B cell (primary cell): ENCODE measurements around the gene SBK2. TPM values are rescaled to one million over a fixed set of nuclear protein-coding genes. Genes with fewer than 3 reads are reported as not detected.
"Not testable (repeated sequence)": the region's sequence is repeated elsewhere in the genome, so short reads cannot be mapped to it uniquely, and the experiment has no call there.

Source experiments
- ATAC-seq: fragments of 200-7000 bp; cut with Tn5 transposase; one replicate; pipeline ENCODE4 v1.10.0; 2021; ENCODE audit warnings: low read depth, mild to moderate bottlenecking, moderate number of reproducible peaks, moderate library complexity
- CTCF ChIA-PET: fragments of 350-600 bp; sonication (Branson Sonifier 250); formaldehyde crosslinking; loops from one replicate; lab custom pipeline; 2021; ENCODE audit warnings: antibody characterized with exemption, inconsistent platforms; lab: Charles Lee
- POLR2A ChIA-PET: fragments of 350-600 bp; sonication (Branson Sonifier 250); formaldehyde crosslinking; loops from one replicate; lab custom pipeline; 2021; ENCODE audit warnings: antibody characterized with exemption; lab: Charles Lee
- DNase-seq: peaks from one replicate; pipeline ENCODE4 v3.0.0; 2013
- H2AFZ ChIP-seq: 2 replicates; pipeline ENCODE4 v1.6.1; 2012; ENCODE audit warnings: mild to moderate bottlenecking, low read depth, low read length; ENCODE audit not compliant: insufficient read depth, poor library complexity, severe bottlenecking
- H3K27ac ChIP-seq, 2 donors: 1 replicate in 1 of 2; 2 replicates in 1 of 2; pipeline ENCODE4 v1.5.1; 2012 to 2013; ENCODE audit warnings: low read length in 2 of 2, mild to moderate bottlenecking in 2 of 2, moderate library complexity in 1 of 2
- H3K27me3 ChIP-seq, 4 experiments: fragments of 200-600 bp in 1 of 4; sonication (generic) in 1 of 4; replicated peaks in 1 of 4; 1 replicate in 2 of 4; 2 replicates in 2 of 4; pipeline versions ENCODE4 v1.6.1 to v1.7.0; 2013 to 2016; ENCODE audit warnings: low read length in 3 of 4, mild to moderate bottlenecking in 2 of 4, mixed read lengths in 1 of 4, moderate library complexity in 1 of 4; ENCODE audit not compliant: insufficient read depth in 4 of 4, control insufficient read depth in 3 of 4; ENCODE audit errors: control extremely low read depth in 1 of 4
- H3K36me3 ChIP-seq, 2 experiments: replicated peaks in 1 of 2; 1 replicate in 1 of 2; 2 replicates in 1 of 2; pipeline versions ENCODE4 v1.6.1 to v1.7.1; 2013; ENCODE audit warnings: low read length in 1 of 2; ENCODE audit not compliant: insufficient read depth in 2 of 2, control insufficient read depth in 1 of 2; ENCODE audit errors: control extremely low read depth in 1 of 2, extremely low read depth in 1 of 2
- H3K4me1 ChIP-seq, 2 donors: fragments of 200-600 bp in 1 of 2; sonication (generic) in 1 of 2; 1 replicate in 1 of 2; 2 replicates in 1 of 2; pipeline versions ENCODE4 v1.5.1 to v1.6.1; 2013 to 2017; ENCODE audit warnings: low read length in 2 of 2; ENCODE audit not compliant: control insufficient read depth in 2 of 2, insufficient read depth in 2 of 2
- H3K4me2 ChIP-seq: replicated peaks from 2 replicates; pipeline ENCODE3; 2012; ENCODE audit warnings: mild to moderate bottlenecking, low read depth, low read length; ENCODE audit not compliant: poor library complexity, severe bottlenecking
- H3K4me3 ChIP-seq, 5 experiments: fragments of 200-600 bp in 1 of 5; sonication (generic) in 1 of 5; 1 replicate in 3 of 5; 2 replicates in 2 of 5; pipeline versions ENCODE4 v1.5.1 to v1.7.0; 2011 to 2016; ENCODE audit warnings: low read length in 4 of 5, mild to moderate bottlenecking in 4 of 5, low read depth in 2 of 5, control low read depth in 1 of 5, moderate library complexity in 1 of 5; ENCODE audit not compliant: insufficient read depth in 1 of 5; ENCODE audit errors: control extremely low read depth in 1 of 5, extremely low read depth in 1 of 5
- H3K79me2 ChIP-seq: fragments of 200-600 bp; sonication (generic); one replicate; pipeline ENCODE4 v1.6.0; 2016; ENCODE audit warnings: low read length; ENCODE audit not compliant: control insufficient read depth, insufficient read depth
- H3K9ac ChIP-seq: fragments of 200-600 bp; sonication (generic); 2 replicates; pipeline ENCODE4 v1.6.1; 2017; ENCODE audit warnings: mild to moderate bottlenecking, low read length, moderate library complexity
- H3K9me3 ChIP-seq, 3 donors: one replicate each; pipeline versions ENCODE4 v1.6.1 to v1.7.1; 2013; ENCODE audit warnings: low read length in 2 of 3; ENCODE audit not compliant: control insufficient read depth in 2 of 3, insufficient read depth in 1 of 3; ENCODE audit errors: control extremely low read depth in 1 of 3
- H4K20me1 ChIP-seq: 2 replicates; pipeline ENCODE4 v1.6.0; 2012; ENCODE audit warnings: mild to moderate bottlenecking, low read length; ENCODE audit not compliant: insufficient read depth, control insufficient read depth, poor library complexity, severe bottlenecking
- H3K27ac Mint-ChIP-seq: one replicate; pipeline ENCODE4 v1.8.0; 2021; ENCODE audit warnings: mixed read lengths
- H3K27me3 Mint-ChIP-seq: one replicate; pipeline ENCODE4 v1.8.0; 2021; ENCODE audit warnings: mixed read lengths
- H3K4me1 Mint-ChIP-seq: one replicate; pipeline ENCODE4 v1.8.0; 2021; ENCODE audit warnings: mixed read lengths
- H3K4me3 Mint-ChIP-seq: one replicate; pipeline ENCODE4 v1.8.0; 2021; ENCODE audit warnings: mixed read lengths
- H3K9me3 Mint-ChIP-seq: one replicate; pipeline ENCODE4 v1.8.0; 2022; ENCODE audit warnings: mixed read lengths; ENCODE audit not compliant: insufficient read depth
- CTCF ChIP-seq: fragments of 200-600 bp; IDR thresholded peaks from one replicate; pipeline ENCODE4 v1.8.0; 2022; ENCODE audit warnings: antibody characterized with exemption, mild to moderate bottlenecking
- EZH2 ChIP-seq: IDR thresholded peaks from 2 replicates; pipeline ENCODE4 v1.6.1; 2012; ENCODE audit warnings: borderline replicate concordance, low read depth, mild to moderate bottlenecking, moderate library complexity, low read length; ENCODE audit not compliant: insufficient read depth, poor library complexity, severe bottlenecking
- WGBS: methylation state at CpG from one replicate; pipeline ENCODE4 v1.1.5; 2013; ENCODE audit warnings: missing lambda C conversion rate; ENCODE audit not compliant: insufficient coverage; 5-methylcytosine and 5-hydroxymethylcytosine counted together
- intact Hi-C: fragments of 100-400 bp; cut with micrococcal nuclease; formaldehyde crosslinking; loops from one replicate; pipeline ENCODE4 v1.10.0; 2022
- polyA plus RNA-seq: library from polyadenylated mRNA; depleted of rRNA; stranded (reverse); fragments of >200 nt; gene quantifications from 2 replicates; pipeline ENCODE4 v1.2.3, GENCODE V29; 2012
- total RNA-seq, 2 donors: library from RNA; stranded (reverse); fragments of 120-200 nt in 1 of 2; gene quantifications; 1 replicate in 1 of 2; 2 replicates in 1 of 2; pipeline versions ENCODE4 v1.2.3 to v1.2.4, GENCODE V29; 2013 to 2022

Gene SBK2
- total and polyA plus RNA-seq, 2 donors (not counting 1 experiment from before 2014, with no cell fraction given) = not detected

- H3K9me3 ChIP-seq = no peaks in the 10 kb centered on the region
- H3K4me2 ChIP-seq = no peak overlapping the region
- no peak for ATAC-seq
- H3K36me3 ChIP-seq = no peaks in the 10 kb centered on the region
- H3K4me1 ChIP-seq = no peaks in the 10 kb centered on the region
- Mint-ChIP-seq H3K27me3 (peaks cover 4% of the 10 kb centered on the region), H3K27ac (no peak overlapping the region), H3K9me3 (no peaks in the 10 kb centered on the region), H3K4me3 (no peak overlapping the region), H3K4me1 (no peaks in the 10 kb centered on the region)
- H3K4me3 ChIP-seq = no peak overlapping the region
- H2AFZ ChIP-seq = no peak overlapping the region
- no peak overlapping the region for H3K9ac ChIP-seq
- no peaks in the 10 kb centered on the region for H3K27me3 ChIP-seq
- H3K79me2 ChIP-seq = no peaks in the 10 kb centered on the region
- ChIA-PET POLR2A (no interaction called here), CTCF (no interaction called here)
- no peak for DNase-seq
- intact Hi-C loops = no loop called here
- TF ChIP-seq EZH2 (no peak), CTCF (no peak)
- no peak overlapping the region for H3K27ac ChIP-seq
- 81% methylated on average over 10 of the region's 12 CpGs for WGBS
- no peaks in the 10 kb centered on the region for H4K20me1 ChIP-seq
Observed at GRCh38 chr19:55535173-55535964, 1.6 kb downstream of the SBK2 start.

GRCh38 chr19:55534280-55534679, 2.7 kb downstream of the SBK2 start:
- DNase-seq, H3K4me2 ChIP-seq, H2AFZ ChIP-seq, H3K9me3 ChIP-seq, H4K20me1 ChIP-seq, H3K79me2 ChIP-seq, H3K27ac Mint-ChIP-seq, H3K27ac ChIP-seq, H3K9me3 Mint-ChIP-seq, ATAC-seq, POLR2A ChIA-PET, H3K9ac ChIP-seq, H3K27me3 Mint-ChIP-seq, H3K27me3 ChIP-seq, H3K4me1 Mint-ChIP-seq, H3K36me3 ChIP-seq, H3K4me3 ChIP-seq, intact Hi-C loops, H3K4me1 ChIP-seq, H3K4me3 Mint-ChIP-seq: not testable (repeated sequence)
- WGBS = 86% methylated on average over 6 of the region's 7 CpGs
- CTCF ChIA-PET = interaction anchor here (0.7 kb wide), 1 partner anchor 57 kb away, joined by 4 read pairs; no protein-coding TSS in a partner anchor
